GM21576 (cell line): ENCODE results near the gene FBXO44.
"Not testable (repeated sequence)": the region's sequence is repeated elsewhere in the genome, so short reads cannot be mapped to it uniquely, and the experiment has no call there.

Experiments used
- ATAC-seq: cut with Tn5 transposase; IDR thresholded peaks from one replicate; pipeline ENCODE4 v1.9.1; 2021; ENCODE audit warnings: mild to moderate bottlenecking, moderate library complexity; ENCODE audit not compliant: unreplicated experiment

Gene FBXO44, protein sequence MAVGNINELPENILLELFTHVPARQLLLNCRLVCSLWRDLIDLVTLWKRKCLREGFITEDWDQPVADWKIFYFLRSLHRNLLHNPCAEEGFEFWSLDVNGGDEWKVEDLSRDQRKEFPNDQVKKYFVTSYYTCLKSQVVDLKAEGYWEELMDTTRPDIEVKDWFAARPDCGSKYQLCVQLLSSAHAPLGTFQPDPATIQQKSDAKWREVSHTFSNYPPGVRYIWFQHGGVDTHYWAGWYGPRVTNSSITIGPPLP

DNA sequence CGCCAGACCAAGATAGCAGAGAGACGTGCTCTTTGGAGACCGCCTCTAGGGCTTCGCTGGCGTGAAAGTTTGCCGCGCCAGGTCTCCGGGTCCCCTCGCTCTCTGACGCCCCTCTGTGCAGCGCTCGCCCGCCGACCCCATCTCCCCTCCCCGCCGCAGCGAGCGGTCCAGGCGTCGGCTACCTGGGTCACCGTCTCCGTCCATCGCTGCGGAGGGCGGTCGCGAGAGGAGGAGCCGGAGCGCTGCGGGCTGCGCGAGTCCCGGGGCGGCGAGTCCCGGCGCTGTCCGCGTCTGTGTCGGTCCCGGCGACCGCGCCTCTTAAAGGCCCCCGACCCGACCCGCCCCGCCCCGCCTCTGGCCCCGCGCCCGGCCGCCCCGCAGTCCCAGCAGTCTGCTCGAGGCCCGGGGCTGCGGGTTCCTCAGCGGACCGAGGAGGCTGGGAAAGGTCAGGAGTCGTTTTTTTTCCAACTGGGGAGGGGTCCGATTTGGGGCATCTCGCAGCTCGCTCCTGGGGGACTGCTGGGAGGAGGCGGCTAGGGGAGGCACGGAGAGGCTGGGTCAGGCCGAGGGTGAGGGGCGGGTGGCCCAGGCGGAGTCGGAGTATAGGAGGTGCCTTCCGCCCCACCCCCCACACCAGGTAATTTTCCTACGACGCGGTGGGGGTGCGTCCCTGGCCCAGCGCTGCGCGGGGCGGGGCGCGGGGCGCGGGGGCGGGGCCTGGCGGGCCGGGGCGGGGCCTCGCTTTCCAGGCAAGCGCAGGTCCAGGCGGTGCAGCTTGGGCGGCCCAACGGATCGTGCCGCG lies at the start of gene FBXO44, which contains the start of gene FBXO2:
Gene FBXO44 (plus strand): TSS at position 741 of the 802 bp plus-strand sequence. CDS start 959 bp downstream, outside the sequence.
Gene FBXO2 (minus strand): TSS at position 293 of the 802 bp plus-strand sequence. CDS start 89 bp downstream, at position 204.
- no peak for ATAC-seq

- ATAC-seq: no peak
Observed at GRCh38 chr1:11606775-11607174, 47.9 kb upstream of the FBXO44 start.

- ATAC-seq: not testable (repeated sequence)
Observed at GRCh38 chr1:11608596-11609130, 46.0 kb upstream of the FBXO44 start.

DNA sequence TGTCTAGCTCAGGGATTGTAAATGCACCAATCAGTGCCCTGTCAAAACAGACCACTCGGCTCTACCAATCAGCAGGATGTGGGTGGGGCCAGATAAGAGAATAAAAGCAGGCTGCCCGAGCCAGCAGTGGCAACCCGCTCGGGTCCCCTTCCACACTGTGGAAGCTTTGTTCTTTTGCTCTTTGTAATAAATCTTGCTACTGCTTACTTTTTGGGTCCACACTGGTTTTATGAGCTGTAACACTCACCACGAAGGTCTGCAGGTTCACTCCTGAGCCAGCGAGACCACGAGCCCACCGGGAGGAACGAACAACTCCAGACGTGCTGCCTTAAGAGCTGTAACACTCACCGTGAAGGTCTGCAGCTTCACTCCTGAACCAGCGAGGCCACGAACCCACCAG lies 45.3 kb upstream of the FBXO44 start:
- ATAC-seq: not testable (repeated sequence)

DNA sequence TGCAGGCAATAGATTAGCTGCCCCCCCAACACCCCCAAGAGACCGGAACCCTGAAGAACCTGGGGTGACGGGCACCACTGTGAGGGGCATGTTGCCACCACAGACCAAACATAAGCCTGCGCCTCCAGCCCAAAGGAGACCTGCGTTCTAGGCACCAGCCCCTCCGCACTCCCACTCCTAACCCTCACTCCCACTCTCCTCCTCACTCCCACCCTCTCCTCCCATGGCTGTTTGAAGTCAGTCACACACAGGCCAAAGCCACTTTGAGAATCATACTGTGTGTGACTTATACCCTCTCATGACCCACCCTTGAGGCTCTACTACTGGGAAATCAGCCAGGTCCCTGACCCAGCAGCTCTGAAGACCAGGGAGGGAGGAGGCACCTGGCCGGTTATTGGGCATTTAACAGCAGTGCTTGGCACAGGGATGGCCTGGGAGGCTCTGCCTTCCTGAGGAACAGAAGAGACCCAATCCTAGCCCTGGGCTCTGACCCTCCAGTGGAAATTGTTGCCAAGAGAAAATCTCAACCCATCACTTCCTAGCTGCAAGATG lies 44.0 kb upstream of the FBXO44 start:
- no peak for ATAC-seq

DNA sequence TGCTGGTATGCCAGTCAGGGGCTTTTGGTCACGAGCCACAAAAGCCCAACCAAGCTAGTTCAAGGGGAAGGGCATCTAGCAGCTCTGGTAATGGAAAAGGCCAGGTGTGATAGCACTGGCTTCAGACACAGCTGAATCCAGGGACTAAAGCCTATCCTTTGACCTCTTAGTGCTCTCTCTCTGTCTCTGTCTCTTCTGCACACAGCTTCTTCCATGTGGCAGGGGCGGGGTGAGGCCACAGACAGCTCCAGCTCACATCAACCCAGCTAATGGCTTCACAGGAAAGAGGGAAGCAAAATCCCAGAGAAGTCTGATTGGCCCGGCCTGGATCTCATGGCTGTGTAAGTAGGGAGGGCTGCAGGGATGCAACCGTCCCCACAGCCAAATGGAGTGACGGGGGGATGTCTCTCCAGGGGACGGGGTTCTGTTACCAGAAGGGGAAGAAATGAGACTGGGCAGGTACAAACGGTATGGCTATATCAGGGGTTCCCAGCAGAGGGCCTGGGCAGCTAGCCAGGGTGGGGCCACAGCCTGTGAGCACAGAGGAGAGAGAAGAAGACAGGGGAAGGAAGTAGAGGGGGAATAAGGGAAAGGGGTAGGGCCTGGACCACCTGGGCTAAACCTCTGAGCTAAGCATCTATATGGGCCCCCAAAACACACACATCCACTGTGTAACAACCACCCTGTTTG lies 42.9 kb upstream of the FBXO44 start:
- ATAC-seq: no peak

DNA sequence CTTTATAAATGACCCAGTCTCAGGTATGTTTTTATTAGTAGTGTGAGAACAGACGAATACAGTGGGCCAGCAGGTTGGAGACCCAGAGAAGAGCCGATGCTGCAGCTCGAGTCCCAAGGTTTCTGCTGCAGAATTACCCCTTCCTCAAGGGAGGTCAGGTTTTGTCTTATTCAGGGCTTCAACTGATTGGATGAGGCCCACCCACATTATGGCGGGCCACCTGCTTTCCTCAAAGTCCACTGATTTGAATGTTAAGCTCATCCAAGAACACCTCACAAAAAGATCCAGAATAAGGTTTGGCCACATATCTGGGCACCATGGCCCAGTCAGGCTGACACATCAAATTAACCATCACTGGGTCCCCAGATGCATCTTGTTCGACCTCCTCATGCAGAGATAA lies 41.3 kb upstream of the FBXO44 start:
- no peak for ATAC-seq

DNA sequence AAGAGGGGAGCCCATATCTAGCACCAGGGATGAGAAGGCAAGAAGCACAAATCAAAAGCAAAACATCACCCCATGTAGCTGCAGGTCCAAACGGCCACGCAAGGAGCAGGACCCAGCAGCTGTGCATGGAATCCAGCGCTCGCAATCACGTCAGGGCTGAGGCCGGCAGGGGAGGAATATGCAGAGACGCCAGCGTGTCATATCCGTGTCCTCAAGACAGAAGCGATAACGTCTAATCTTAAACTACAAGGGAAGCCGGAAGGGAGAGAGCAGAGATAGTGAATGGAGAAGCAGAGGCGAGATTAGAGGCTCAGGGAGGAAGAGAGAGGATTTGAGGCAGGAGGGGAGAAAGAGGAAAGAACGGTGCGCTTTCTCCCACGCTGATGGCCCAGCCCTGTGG lies 39.6 kb upstream of the FBXO44 start:
- no peak for ATAC-seq

DNA sequence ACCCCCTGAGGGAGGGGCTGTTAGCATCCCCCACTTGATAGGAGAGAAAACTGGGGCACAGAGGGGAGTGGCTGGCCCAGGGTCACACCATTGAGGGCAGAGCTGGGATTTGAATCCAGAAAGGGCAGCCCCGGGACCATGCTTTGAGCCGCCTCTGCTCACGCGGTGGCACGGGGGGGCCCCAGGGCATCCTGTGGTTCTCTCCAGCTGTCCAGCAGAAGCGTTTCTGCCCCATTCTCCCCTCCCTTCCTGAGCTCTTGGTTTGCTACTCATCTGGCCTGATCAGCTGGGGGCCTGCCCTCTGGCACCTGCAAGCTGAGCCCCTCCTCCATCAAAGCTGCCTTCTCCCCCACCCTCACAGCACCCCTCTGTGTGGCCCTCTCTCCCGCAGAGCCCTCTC lies 37.9 kb upstream of the FBXO44 start:
- no peak for ATAC-seq

GRCh38 chr1:11617314-11617713 lies 37.4 kb upstream of the FBXO44 start:
- no peak for ATAC-seq

DNA sequence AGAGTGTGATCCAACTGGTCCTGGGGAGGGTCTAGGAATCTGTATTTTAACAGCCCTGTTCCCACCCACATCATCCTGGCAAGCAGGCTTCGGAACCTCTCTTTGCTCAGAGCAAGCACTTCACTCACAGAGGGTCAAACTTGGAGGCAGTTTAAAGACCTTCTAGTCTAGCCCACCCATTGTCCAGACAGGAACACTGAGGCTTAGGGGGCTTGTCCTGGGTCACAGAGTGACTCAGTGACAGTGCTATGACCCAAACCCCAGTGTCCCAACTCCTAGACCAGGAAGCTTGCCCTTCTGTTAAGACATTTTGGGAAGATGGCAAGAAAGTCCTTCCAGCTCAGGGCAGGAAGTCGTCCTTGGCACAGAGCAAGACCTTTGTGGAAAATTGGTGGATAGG lies 36.9 kb upstream of the FBXO44 start:
- no peak for ATAC-seq

DNA sequence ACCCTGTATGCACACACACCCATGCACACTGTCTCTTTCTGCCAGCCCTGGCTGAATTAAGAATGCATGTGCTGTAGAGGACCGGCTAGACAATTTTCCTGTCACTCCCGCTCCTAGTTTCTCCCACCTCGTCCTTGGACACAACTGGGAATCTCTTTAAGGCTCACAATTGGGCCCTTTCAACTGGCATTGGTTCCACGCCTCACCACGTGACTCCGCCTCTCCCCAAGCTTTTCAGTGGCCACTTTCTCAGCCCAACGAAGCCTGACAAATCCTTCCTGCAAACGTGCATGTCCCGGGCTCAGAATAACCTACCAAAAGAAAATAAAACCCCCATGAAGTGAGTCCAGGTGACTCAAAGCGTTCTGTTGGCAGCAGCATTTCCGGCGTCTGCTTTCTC lies 34.3 kb upstream of the FBXO44 start:
- ATAC-seq: no peak

- ATAC-seq: no peak
Observed at GRCh38 chr1:11620924-11621323, 33.8 kb upstream of the FBXO44 start.

- no peak for ATAC-seq
Observed at GRCh38 chr1:11622398-11622797, 32.3 kb upstream of the FBXO44 start.

DNA sequence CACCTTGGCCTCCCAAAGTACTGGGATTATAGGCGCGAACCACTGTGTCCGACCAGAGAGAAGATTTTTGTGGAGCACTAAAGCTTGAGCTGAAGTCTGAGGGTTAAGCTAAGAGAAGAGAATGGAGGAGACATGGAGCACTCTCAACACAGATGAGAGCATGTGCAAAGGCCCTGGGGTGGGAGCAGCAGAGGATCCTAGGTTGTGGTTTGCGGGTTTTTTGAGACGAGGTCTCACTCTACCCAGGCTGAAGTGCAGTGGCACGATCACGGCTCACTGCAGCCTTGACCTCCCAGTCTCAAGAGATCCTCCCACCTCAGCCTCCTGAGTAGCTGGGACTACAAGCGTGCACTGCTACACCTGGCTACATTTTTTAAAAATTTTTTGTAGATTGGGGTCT lies 31.0 kb upstream of the FBXO44 start:
- ATAC-seq: no peak

DNA sequence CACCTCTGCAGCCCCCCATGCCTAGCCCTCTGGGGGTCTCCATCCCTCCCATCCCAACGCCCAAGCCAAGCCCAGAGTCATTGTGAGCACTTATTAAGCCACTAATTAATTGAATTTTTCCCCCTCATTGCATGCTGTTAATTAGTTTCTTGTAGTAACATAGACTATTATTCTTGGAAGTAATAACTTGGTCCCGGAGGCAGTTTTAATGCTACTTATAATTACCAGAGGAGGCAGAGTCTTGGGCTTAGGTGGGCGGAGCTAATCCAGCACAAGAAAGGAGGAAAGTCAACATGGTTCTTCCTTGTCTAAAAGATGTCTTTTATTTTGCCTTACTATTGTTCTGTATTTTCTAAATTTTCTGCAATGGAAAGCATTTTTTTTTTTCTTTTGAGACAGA lies 28.1 kb upstream of the FBXO44 start:
- ATAC-seq: no peak

DNA sequence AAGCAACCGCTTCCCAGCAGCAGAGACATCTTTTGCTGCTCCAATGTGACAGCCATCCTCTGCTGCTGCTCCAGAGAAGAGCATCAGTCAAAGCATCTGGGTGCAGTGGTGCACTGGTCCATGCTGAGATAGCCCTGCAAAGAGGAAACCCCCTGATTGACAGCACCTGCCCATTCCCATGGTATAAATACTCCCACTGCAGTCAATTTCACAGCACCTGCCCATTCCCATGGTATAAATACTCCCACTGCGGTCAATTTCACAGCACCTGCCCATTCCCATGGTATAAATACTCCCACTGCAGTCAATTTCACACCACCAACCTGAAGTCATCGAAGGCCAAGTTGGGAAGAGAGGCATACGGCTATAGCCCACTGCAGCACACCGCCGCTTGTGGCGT lies 25.9 kb upstream of the FBXO44 start:
- ATAC-seq: no peak

GRCh38 chr1:11629184-11630016 lies 25.3 kb upstream of the FBXO44 start:
- ATAC-seq: no peak

DNA sequence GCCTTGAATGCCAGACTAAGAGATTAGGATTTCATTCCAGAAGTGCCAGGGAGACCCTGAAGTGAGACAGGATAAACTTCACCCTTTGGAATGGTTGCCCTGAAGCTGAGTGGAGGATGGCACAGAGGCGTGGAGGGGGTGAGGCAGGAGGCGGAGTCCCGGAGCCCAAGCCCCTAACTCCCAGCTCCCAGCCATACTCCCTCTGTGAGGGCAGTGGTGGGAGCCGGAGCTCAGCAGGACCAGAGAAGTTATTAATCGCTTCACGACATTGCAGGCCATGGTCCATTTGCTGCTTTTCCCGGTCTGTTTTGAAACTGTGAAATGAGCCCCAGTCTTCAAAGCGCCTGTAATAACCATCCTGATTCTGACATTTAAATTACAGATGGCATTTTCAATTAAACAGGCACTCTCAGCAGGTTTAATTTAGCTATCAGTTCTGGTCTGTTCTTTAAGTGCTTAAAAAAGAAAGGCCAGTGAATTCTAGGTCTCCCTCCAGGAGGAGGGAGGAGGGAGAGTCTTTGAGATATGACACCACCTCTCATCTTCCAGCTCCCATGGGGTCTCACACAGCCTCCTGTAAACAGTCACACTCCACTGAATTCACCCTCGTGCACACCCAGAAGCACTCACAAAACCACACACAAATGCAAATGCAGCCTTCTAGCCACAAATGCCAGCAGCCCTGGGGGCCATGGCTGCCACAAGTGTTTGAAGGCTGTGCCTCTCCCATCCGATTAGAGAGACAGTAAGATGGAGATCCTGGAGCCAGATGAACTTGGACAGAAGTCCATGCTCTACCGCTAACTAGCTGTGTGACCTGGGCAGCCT lies 20.1 kb upstream of the FBXO44 start:
- no peak for ATAC-seq
